Activated CD4-positive, alpha-beta T cell treated with anti-CD3 and anti-CD28 coated beads for 36 hours (primary cell): Measurements from ENCODE around the gene ROGDI. TPM values are rescaled to one million over a fixed set of nuclear protein-coding genes. Genes with fewer than 3 reads are reported as not detected.

Experiments
- ATAC-seq: fragments of 200-7000 bp; cut with Tn5 transposase; one replicate; pipeline ENCODE4 v1.10.0; 2021; ENCODE audit warnings: mild to moderate bottlenecking, moderate library complexity
- CTCF ChIA-PET: fragments of 350-600 bp; sonication (Branson Sonifier 250); formaldehyde crosslinking; loops from one replicate; lab custom pipeline; 2021; ENCODE audit warnings: antibody characterized with exemption; lab: Charles Lee
- POLR2A ChIA-PET: fragments of 350-600 bp; sonication (Branson Sonifier 250); formaldehyde crosslinking; loops from one replicate; lab custom pipeline; 2021; ENCODE audit warnings: antibody characterized with exemption, inconsistent platforms; lab: Charles Lee
- DNase-seq: peaks from one replicate; pipeline ENCODE4 v3.0.0-alpha.2; 2020
- H3K27ac Mint-ChIP-seq: one replicate; pipeline ENCODE4 v1.8.0; 2021; ENCODE audit warnings: mixed read lengths
- H3K27me3 Mint-ChIP-seq: one replicate; pipeline ENCODE4 v1.8.0; 2021; ENCODE audit warnings: mixed read lengths
- H3K36me3 Mint-ChIP-seq: one replicate; pipeline ENCODE4 v1.8.0; 2021; ENCODE audit warnings: low read depth, mixed read lengths
- H3K4me1 Mint-ChIP-seq: one replicate; pipeline ENCODE4 v1.8.0; 2021; ENCODE audit warnings: mixed read lengths
- H3K4me3 Mint-ChIP-seq: one replicate; pipeline ENCODE4 v1.8.0; 2021; ENCODE audit warnings: mild to moderate bottlenecking, moderate library complexity, mixed read lengths
- H3K9me3 Mint-ChIP-seq: one replicate; pipeline ENCODE4 v1.8.0; 2021; ENCODE audit warnings: low read depth, mixed read lengths
- intact Hi-C, 2 experiments: fragments of 100-400 bp; cut with DNase I in 1 of 2; cut with micrococcal nuclease in 1 of 2; formaldehyde crosslinking; loops; one replicate each; pipeline versions ENCODE4 v1.14.2 to v1.15.1; 2022 to 2024; cut with DNase I, micrococcal nuclease
- total RNA-seq, 2 experiments: library from RNA; stranded (reverse); gene quantifications; one replicate each; pipeline ENCODE4 v1.2.3, GENCODE V29; 2021

The ROGDI gene
- total RNA-seq, 2 experiments from 2014 or later = 3.7 to 7.3 TPM

- H3K27ac Mint-ChIP-seq = peak overlapping the region; percentile 20
- POLR2A ChIA-PET = no interaction called here
- intact Hi-C loops = no loop called here
These were observed 11.0 kb upstream of the ROGDI start for GRCh38 chr16:4813251-4814003.

GRCh38 chr16:4811773-4812172 is 9.3 kb upstream of the ROGDI start:
- Mint-ChIP-seq H3K36me3 (peaks cover 39% of the 10 kb centered on the region), H3K4me3 (no peak overlapping the region), H3K4me1 (no peaks in the 10 kb centered on the region), H3K9me3 (no peaks in the 10 kb centered on the region), H3K27ac (no peak overlapping the region), H3K27me3 (no peaks in the 10 kb centered on the region)
- intact Hi-C loops = no loop called here
- POLR2A ChIA-PET = interaction anchor here (0.7 kb wide), 1 partner anchor 9 kb away, joined by 4 read pairs; the partner anchor contains the start of gene ROGDI
- ATAC-seq (no peak), DNase-seq (no peak)
- CTCF ChIA-PET = no interaction called here

More at GRCh38 chr16:4813251-4814003, 11.0 kb upstream of the ROGDI start:
- no peak for ATAC-seq
- Mint-ChIP-seq H3K4me3 (no peak overlapping the region), H3K27me3 (no peaks in the 10 kb centered on the region), H3K4me1 (no peaks in the 10 kb centered on the region), H3K9me3 (no peaks in the 10 kb centered on the region), H3K36me3 (peaks cover 39% of the 10 kb centered on the region)
- CTCF ChIA-PET = interaction anchor here (0.7 kb wide), 1 partner anchor 78 kb away, joined by 4 read pairs; no protein-coding TSS in a partner anchor
- DNase-seq = no peak

- Mint-ChIP-seq H3K4me3 (no peak overlapping the region), H3K36me3 (peaks cover 36% of the 10 kb centered on the region), H3K27ac (no peak overlapping the region), H3K9me3 (no peaks in the 10 kb centered on the region), H3K4me1 (no peaks in the 10 kb centered on the region), H3K27me3 (no peaks in the 10 kb centered on the region)
- CTCF ChIA-PET = no interaction called here
- ATAC-seq = no peak
- intact Hi-C loops = no loop called here
- DNase-seq = no peak
- POLR2A ChIA-PET = no interaction called here
These were observed 8.8 kb upstream of the ROGDI start for GRCh38 chr16:4811242-4811641.

GRCh38 chr16:4806280-4806679 is 3.8 kb upstream of the ROGDI start:
- ChIA-PET CTCF (no interaction called here), POLR2A (no interaction called here)
- no peak overlapping the region for H3K27ac Mint-ChIP-seq
- H3K4me3 Mint-ChIP-seq = no peak overlapping the region
- no peaks in the 10 kb centered on the region for H3K9me3 Mint-ChIP-seq
- no peaks in the 10 kb centered on the region for H3K27me3 Mint-ChIP-seq
- no peak for ATAC-seq
- DNase-seq = no peak
- peaks cover 10% of the 10 kb centered on the region for H3K4me1 Mint-ChIP-seq
- intact Hi-C loops = no loop called here
- H3K36me3 Mint-ChIP-seq = peaks cover 16% of the 10 kb centered on the region

- Mint-ChIP-seq H3K9me3 (no peaks in the 10 kb centered on the region), H3K4me3 (no peak overlapping the region), H3K27me3 (no peaks in the 10 kb centered on the region), H3K36me3 (peaks cover 16% of the 10 kb centered on the region), H3K27ac (no peak overlapping the region), H3K4me1 (peaks cover 14% of the 10 kb centered on the region)
- ATAC-seq (no peak), DNase-seq (no peak)
- ChIA-PET CTCF (no interaction called here), POLR2A (no interaction called here)
- intact Hi-C loops = no loop called here
These were observed 2.8 kb upstream of the ROGDI start for GRCh38 chr16:4805231-4805630.

DNA sequence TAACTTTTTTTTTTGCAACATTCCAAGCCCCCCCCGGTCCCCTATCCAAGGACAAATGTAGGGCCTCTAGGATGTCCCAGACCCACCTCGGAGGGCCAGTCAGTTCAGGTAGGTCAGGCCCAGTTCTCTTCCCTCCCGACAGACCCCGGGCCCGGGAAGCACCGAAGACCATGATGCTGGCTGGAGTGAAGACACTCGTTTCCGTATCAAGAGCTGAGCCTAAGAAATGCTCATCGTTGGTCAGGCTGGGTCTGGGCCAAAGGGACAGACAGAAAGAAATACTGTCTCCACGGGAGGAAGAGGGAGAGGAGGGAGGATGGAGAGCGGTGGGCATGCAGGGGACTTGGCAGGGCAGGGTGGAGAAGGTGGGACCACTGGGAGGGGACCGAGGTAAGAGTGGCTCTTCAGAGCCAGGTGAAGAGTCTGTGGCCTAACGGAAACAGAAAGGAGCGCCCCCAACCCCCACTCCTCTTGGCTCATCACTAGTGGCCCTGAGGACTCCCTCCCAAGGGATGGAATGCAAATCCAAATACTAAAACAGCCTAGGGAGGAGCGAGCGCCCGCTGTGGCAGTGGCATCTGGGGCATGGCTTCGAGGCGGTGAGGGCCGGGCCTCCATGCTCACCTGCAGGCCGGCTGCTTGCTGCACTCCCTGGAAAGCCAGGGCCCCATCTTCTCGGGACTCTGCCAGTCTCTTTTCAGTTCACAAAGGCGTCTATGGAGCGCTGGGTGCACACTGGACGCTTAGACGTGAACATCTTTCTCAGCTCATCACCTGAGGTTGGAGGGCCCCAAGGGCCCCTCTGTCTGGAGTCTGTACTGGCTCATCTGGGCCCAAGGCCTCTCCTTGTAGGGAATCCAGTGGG is 1.7 kb upstream of the ROGDI start:
- ChIA-PET CTCF (no interaction called here), POLR2A (interaction anchor here (0.6 to 1.5 kb wide), 2 partner anchors 18 to 70 kb away, joined by 3 to 10 read pairs; partner anchors contain the start of genes ANKS3 and DNAAF8)
- H3K4me3 Mint-ChIP-seq = no peak overlapping the region
- H3K27ac Mint-ChIP-seq = no peak overlapping the region
- no peaks in the 10 kb centered on the region for H3K27me3 Mint-ChIP-seq
- no peak for DNase-seq
- H3K36me3 Mint-ChIP-seq = peaks cover 16% of the 10 kb centered on the region
- no peak for ATAC-seq
- peaks cover 14% of the 10 kb centered on the region for H3K4me1 Mint-ChIP-seq
- H3K9me3 Mint-ChIP-seq = no peaks in the 10 kb centered on the region
- intact Hi-C loops = loop anchor here (2.0 to 5.0 kb wide), 7 partner anchors 43 to 497 kb away; partner anchors contain the start of genes ALG1 (in 1 of the 2), ANKS3 (in 1 of the 2), DNAAF8 (in 1 of the 2) and GLYR1 (in 1 of the 2)

DNA sequence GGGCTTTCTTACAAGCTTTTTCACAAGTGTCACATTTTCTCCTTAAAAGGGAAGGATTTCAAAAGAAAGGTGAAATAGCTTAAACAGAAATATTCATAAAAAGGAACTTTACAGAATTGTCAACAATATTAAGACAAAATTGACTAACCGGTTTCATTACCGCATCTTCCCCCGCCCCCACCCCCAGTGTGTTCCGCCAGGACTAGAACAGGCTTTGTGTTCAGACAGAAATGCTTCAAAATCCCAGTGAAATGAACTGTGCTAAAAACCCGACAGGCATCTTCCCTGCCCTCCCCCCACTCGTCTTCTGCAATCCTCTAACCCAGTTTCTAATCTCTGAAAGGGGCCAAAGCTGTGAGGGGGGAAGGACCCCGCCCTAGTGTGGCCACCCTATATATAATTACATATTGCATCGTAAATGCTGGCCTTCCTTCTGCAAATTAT is 990 bp upstream of the ROGDI start:
- H3K27me3 Mint-ChIP-seq = no peaks in the 10 kb centered on the region
- ChIA-PET POLR2A (interaction anchor here (1.0 to 1.5 kb wide), 4 partner anchors 8 to 69 kb away, joined by 3 to 10 read pairs (median 4); partner anchors contain the start of genes ANKS3 and DNAAF8), CTCF (interaction anchor here (0.7 to 1.2 kb wide), 3 partner anchors 32 to 231 kb away, joined by 3 to 6 read pairs (median 3); partner anchors contain the start of genes ANKS3 and DNAAF8)
- ATAC-seq (no peak), DNase-seq (no peak)
- H3K4me1 Mint-ChIP-seq = peaks cover 14% of the 10 kb centered on the region
- no peaks in the 10 kb centered on the region for H3K9me3 Mint-ChIP-seq
- intact Hi-C loops = loop anchor here (2.0 to 5.0 kb wide), 7 partner anchors 44 to 496 kb away; partner anchors contain the start of genes ALG1 (in 1 of the 2), ANKS3 (in 1 of the 2), DNAAF8 (in 1 of the 2) and GLYR1 (in 1 of the 2)
- H3K27ac Mint-ChIP-seq = no peak overlapping the region
- peaks cover 16% of the 10 kb centered on the region for H3K36me3 Mint-ChIP-seq
- H3K4me3 Mint-ChIP-seq = peak overlapping the region; percentile 74

DNA sequence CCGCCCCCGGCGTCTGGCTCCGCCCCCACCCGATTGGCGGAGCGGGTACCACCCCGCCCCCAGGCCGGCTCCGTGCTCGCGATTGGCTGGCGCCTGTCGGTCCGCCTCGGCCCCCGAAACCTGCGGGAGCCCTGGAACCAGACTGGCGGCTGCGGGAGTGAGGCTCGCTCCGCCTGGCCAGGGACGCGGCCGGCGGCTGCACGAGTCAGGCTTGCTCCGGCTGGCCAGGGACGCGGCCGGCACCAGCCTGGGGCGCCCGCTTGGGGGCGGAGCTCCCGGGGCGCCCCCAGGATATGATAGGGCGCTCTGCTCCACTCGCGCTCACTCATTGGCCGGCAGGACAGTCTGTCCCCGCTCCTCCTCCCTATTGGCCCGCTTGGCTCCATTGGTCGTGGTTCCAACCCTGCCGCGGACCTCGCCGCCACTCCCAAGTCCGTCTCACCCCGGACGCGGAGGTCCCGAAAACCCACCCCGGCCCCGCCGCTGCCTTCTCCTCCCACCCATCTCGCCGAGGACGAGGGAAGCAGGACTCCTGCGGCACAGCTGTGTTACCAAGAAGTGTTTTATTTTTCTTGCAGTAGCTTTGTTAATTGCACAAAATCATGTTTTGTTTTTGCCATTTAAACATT is 340 bp upstream of the ROGDI start:
- Mint-ChIP-seq H3K9me3 (no peaks in the 10 kb centered on the region), H3K27me3 (no peaks in the 10 kb centered on the region), H3K36me3 (peaks cover 16% of the 10 kb centered on the region), H3K27ac (peak overlapping the region; percentile 58), H3K4me3 (peak overlapping the region; percentile 74), H3K4me1 (peaks cover 14% of the 10 kb centered on the region)
- peak; percentile 98 for ATAC-seq
- peak; percentile 92 for DNase-seq
- ChIA-PET POLR2A (interaction anchor here (0.6 to 1.5 kb wide), 6 partner anchors 9 to 293 kb away, joined by 3 to 10 read pairs (median 4); partner anchors contain the start of genes ANKS3 and DNAAF8), CTCF (interaction anchor here (0.7 to 1.2 kb wide), 4 partner anchors 33 to 232 kb away, joined by 3 to 6 read pairs (median 4); partner anchors contain the start of genes ANKS3 and DNAAF8)
- intact Hi-C loops = loop anchor here (1.0 to 5.0 kb wide), 15 partner anchors 35 to 495 kb away; partner anchors contain the start of genes ANKS3 (in 2 of the 2), DNAAF8 (in 2 of the 2), GLYR1 (in 2 of the 2) and UBN1 (in 2 of the 2)

GRCh38 chr16:4801051-4801961 is 1.1 kb downstream of the ROGDI start:
- no peak for DNase-seq
- H3K9me3 Mint-ChIP-seq = no peaks in the 10 kb centered on the region
- no peak for ATAC-seq
- ChIA-PET CTCF (no interaction called here), POLR2A (no interaction called here)
- peaks cover 14% of the 10 kb centered on the region for H3K4me1 Mint-ChIP-seq
- intact Hi-C loops = loop anchor here in 1 of 2 experiments (5.0 kb wide), 2 partner anchors 46 to 494 kb away; partner anchors contain the start of genes GLYR1 and UBN1
- no peaks in the 10 kb centered on the region for H3K27me3 Mint-ChIP-seq
- H3K4me3 Mint-ChIP-seq = peak overlapping the region; percentile 74
- H3K36me3 Mint-ChIP-seq = peaks cover 10% of the 10 kb centered on the region
- H3K27ac Mint-ChIP-seq = no peak overlapping the region
